Mesendoderm (in vitro differentiated cells): ENCODE data around the gene PLEKHM1.
"Not testable (repeated sequence)": the region's sequence is repeated elsewhere in the genome, so short reads cannot be mapped to it uniquely, and the experiment has no call there.

Experiments used
- DNase-seq: peaks from one replicate; pipeline ENCODE4 v3.0.0; 2013
- H2AK5ac ChIP-seq: 2 replicates; pipeline ENCODE4 v1.6.1; 2013; ENCODE audit warnings: low read length, inconsistent platforms
- H2BK120ac ChIP-seq: 2 replicates; pipeline ENCODE4 v1.6.1; 2013; ENCODE audit warnings: low read depth, mild to moderate bottlenecking, low read length, moderate library complexity, mixed read lengths
- H2BK15ac ChIP-seq: replicated peaks from 2 replicates; pipeline ENCODE4 v1.6.1; 2013; ENCODE audit warnings: low read depth, mild to moderate bottlenecking, moderate library complexity
- H2BK5ac ChIP-seq: 2 replicates; pipeline ENCODE4 v1.6.1; 2013; ENCODE audit warnings: low read length, inconsistent platforms
- H3K18ac ChIP-seq: 2 replicates; pipeline ENCODE4 v1.6.1; 2013; ENCODE audit warnings: mild to moderate bottlenecking, low read length, mixed read lengths
- H3K23ac ChIP-seq: one replicate; pipeline ENCODE4 v1.6.1; 2013; ENCODE audit warnings: low read length
- H3K27ac ChIP-seq: 2 replicates; pipeline ENCODE4 v1.5.1; 2013; ENCODE audit warnings: low read depth, mild to moderate bottlenecking, inconsistent platforms, low read length, moderate library complexity
- H3K27me3 ChIP-seq: 2 replicates; pipeline ENCODE4 v1.6.1; 2013; ENCODE audit warnings: low read length, control low read depth, mild to moderate bottlenecking, inconsistent platforms; ENCODE audit not compliant: insufficient read depth, poor library complexity
- H3K36me3 ChIP-seq: 2 replicates; pipeline ENCODE4 v1.6.1; 2013; ENCODE audit warnings: low read length, inconsistent platforms; ENCODE audit not compliant: control insufficient read depth, insufficient read depth
- H3K4ac ChIP-seq: one replicate; pipeline ENCODE4 v1.6.1; 2013; ENCODE audit warnings: low read depth, mild to moderate bottlenecking, low read length, moderate library complexity
- H3K4me1 ChIP-seq: 2 replicates; pipeline ENCODE4 v1.6.1; 2013; ENCODE audit warnings: low read depth, low read length, inconsistent platforms; ENCODE audit not compliant: control insufficient read depth
- H3K4me2 ChIP-seq: 2 replicates; pipeline ENCODE4 v1.6.1; 2013; ENCODE audit warnings: low read length
- H3K4me3 ChIP-seq: 2 replicates; pipeline ENCODE4 v1.5.1; 2013; ENCODE audit warnings: mild to moderate bottlenecking, low read length
- H3K56ac ChIP-seq: one replicate; pipeline ENCODE4 v1.6.1; 2013; ENCODE audit warnings: low read length
- H3K79me1 ChIP-seq: 2 replicates; pipeline ENCODE4 v1.6.1; 2013; ENCODE audit warnings: low read length, inconsistent platforms
- H3K79me2 ChIP-seq: 2 replicates; pipeline ENCODE4 v1.6.1; 2013; ENCODE audit warnings: mild to moderate bottlenecking, low read length; ENCODE audit not compliant: control insufficient read depth, insufficient read depth
- H3K9ac ChIP-seq: 2 replicates; pipeline ENCODE4 v1.6.1; 2013; ENCODE audit warnings: low read length, inconsistent platforms
- H4K5ac ChIP-seq: one replicate; pipeline ENCODE4 v1.6.1; 2013; ENCODE audit warnings: low read length
- H4K8ac ChIP-seq: one replicate; pipeline ENCODE4 v1.6.1; 2013; ENCODE audit warnings: low read depth, mild to moderate bottlenecking, control low read depth, low read length, moderate library complexity
- WGBS: extraction: QIAGEN DNeasy Blood & Tissue Kit; methylation state at CpG from one replicate; pipeline ENCODE4 v1.1.7; 2013; ENCODE audit warnings: low lambda C conversion rate, missing lambda C conversion rate; ENCODE audit not compliant: insufficient coverage; ENCODE audit errors: extremely low coverage; 5-methylcytosine and 5-hydroxymethylcytosine counted together

PLEKHM1 gene

DNA sequence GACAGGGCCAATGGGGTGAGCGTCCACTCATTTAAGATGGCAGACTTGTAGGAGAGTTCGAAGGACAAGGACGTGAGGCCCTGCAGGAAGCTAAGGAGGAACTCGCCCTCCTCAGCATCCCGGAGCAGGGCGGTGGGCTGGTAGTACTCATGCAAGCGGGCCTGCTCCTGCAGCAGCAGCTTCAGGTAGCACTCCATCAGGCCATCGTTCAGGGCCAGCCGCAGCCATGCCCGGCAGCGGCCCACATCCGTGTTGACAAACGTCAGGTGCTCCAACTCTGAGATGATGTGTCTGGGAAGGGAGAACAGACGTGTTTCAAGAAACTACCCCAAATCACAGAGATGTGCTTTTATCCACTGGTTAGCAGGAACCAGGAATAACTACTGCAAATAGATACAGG, 15.1 kb downstream of the PLEKHM1 start:
- no CpG with 5 or more reads among the region's 14 CpGs for WGBS
- H3K9ac ChIP-seq, H3K27ac ChIP-seq, H3K4me2 ChIP-seq, H3K4me1 ChIP-seq, H3K79me1 ChIP-seq, H3K56ac ChIP-seq, H3K79me2 ChIP-seq, H3K36me3 ChIP-seq, H3K4me3 ChIP-seq, H3K23ac ChIP-seq, H4K8ac ChIP-seq, H2BK120ac ChIP-seq, H2AK5ac ChIP-seq, H2BK5ac ChIP-seq, DNase-seq, H3K27me3 ChIP-seq, H3K18ac ChIP-seq, H3K4ac ChIP-seq, H2BK15ac ChIP-seq, H4K5ac ChIP-seq: not testable (repeated sequence)

DNA sequence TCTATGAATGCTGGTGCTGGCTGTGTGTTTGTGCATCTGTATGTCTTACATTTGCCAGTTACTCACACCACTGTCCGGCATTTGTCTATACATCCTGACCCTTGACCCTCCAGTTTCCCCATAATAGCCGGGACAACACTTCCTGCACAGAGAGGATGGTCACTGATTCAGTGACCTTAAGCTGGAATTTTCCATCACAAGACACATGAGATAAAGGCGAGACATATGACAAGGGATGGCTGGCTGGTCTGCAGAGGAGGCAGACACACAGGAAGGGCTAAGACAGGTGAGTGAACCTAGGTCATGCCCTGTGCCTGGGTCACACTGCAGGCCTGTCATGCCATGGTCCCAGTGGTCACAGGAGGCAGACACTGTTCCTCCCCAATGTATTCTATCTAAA, 18.3 kb downstream of the PLEKHM1 start:
- H3K79me1 ChIP-seq, H3K4me3 ChIP-seq, H3K56ac ChIP-seq, H4K8ac ChIP-seq, H2BK120ac ChIP-seq, H3K4me2 ChIP-seq, H3K27me3 ChIP-seq, H3K79me2 ChIP-seq, H2BK15ac ChIP-seq, DNase-seq, H3K9ac ChIP-seq, H4K5ac ChIP-seq, H3K4me1 ChIP-seq, H3K23ac ChIP-seq, H2AK5ac ChIP-seq, H3K36me3 ChIP-seq, H2BK5ac ChIP-seq, H3K18ac ChIP-seq, H3K4ac ChIP-seq, H3K27ac ChIP-seq: not testable (repeated sequence)
- WGBS, result no CpG with 5 or more reads among the region's 3 CpGs

DNA sequence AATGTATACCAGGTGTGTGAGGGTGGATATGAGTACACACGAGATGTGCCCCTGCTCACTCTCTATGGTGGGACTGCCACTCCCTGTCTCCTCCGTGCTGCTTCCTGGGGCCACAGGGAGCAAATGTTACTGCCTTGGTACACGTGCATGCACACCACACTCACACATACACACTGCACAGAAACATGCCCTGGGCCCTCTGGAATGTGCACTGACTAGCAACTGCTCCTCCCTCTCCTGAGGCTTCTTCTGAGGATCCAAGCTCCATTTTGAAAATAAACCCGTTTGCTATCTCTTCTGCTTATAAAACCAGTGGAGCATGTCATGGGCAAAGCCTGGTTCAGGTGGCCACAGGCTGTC, 21.3 kb downstream of the PLEKHM1 start:
- not testable (repeated sequence) for H3K23ac ChIP-seq, H3K18ac ChIP-seq, H4K8ac ChIP-seq, H3K9ac ChIP-seq, H3K4ac ChIP-seq, H3K27me3 ChIP-seq, H3K4me1 ChIP-seq, H3K79me1 ChIP-seq, H3K79me2 ChIP-seq, H2BK120ac ChIP-seq, H3K36me3 ChIP-seq, H3K56ac ChIP-seq, H2BK15ac ChIP-seq, DNase-seq, H3K4me3 ChIP-seq, H4K5ac ChIP-seq, H3K4me2 ChIP-seq, H2AK5ac ChIP-seq, H2BK5ac ChIP-seq, H3K27ac ChIP-seq
- no CpG with 5 or more reads among the region's 4 CpGs for WGBS

DNA sequence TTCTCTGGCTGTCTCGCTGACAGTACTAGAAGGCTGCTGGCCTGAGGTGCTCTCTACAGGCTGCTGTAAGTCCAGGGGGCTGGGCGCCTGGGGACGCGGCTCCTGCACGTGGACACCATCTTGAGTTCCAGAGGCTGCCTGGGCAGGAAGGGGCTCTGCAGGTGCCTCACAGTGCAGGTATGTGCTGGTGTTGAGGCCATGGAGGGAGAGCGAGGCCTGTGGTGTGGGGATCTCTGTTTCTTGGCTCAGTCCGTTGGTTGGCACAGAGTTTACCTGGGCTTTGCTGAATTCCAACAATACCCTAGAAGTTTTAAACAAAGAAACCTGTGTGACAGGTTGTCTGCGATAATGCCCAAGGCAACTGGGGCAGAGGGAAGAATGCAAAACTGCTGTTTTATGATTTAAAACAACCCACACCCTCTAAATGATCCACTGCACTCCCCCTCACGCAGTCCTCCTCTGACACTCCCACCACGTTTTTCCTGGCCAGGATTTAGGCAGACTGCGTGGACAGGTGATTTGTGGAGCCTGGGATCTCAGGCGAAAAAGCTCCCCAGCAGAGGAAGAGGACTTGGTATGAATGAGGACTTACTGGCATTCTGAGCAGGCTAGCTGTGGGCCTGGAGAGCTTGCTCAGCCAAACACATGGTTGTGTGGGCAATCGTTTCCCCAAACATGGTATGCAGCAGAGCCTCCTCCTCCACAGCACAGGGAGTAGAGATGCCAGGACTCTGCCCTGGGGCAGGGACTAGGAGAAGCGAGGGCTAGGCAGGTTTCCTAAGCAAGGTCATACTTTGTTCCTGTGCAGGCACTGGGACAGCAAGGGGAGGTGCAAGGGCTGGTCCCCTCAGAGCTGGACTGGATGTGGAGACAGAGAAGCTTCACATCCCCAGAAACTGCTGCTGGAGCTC, 22.0 kb downstream of the PLEKHM1 start:
- not testable (repeated sequence) for H3K36me3 ChIP-seq, H3K4me2 ChIP-seq, H3K27ac ChIP-seq, H3K4me3 ChIP-seq, H2AK5ac ChIP-seq, H4K5ac ChIP-seq, H2BK120ac ChIP-seq, H3K79me1 ChIP-seq, H3K23ac ChIP-seq, H4K8ac ChIP-seq, H3K79me2 ChIP-seq, H2BK15ac ChIP-seq, H3K9ac ChIP-seq, H3K56ac ChIP-seq, DNase-seq, H3K27me3 ChIP-seq, H2BK5ac ChIP-seq, H3K4ac ChIP-seq, H3K4me1 ChIP-seq, H3K18ac ChIP-seq
- no CpG with 5 or more reads among the region's 14 CpGs for WGBS

- H3K23ac ChIP-seq, H4K5ac ChIP-seq, H3K36me3 ChIP-seq, H3K27ac ChIP-seq, H3K4me2 ChIP-seq, H3K18ac ChIP-seq, H3K79me2 ChIP-seq, H3K27me3 ChIP-seq, H3K4ac ChIP-seq, H3K4me3 ChIP-seq, H2BK15ac ChIP-seq, H4K8ac ChIP-seq, H3K79me1 ChIP-seq, H3K9ac ChIP-seq, H2BK120ac ChIP-seq, H3K4me1 ChIP-seq, H2BK5ac ChIP-seq, DNase-seq, H3K56ac ChIP-seq, H2AK5ac ChIP-seq: not testable (repeated sequence)
- WGBS, result no CpG with 5 or more reads among the region's 8 CpGs
These were observed 28.8 kb downstream of the PLEKHM1 start for GRCh38 chr17:45461524-45462327.
